BJ (cell line): ENCODE data around the gene CPLANE2. TPM values are rescaled to one million over a fixed set of nuclear protein-coding genes. Genes with fewer than 3 reads are reported as not detected.
A peak's percentile ranks its signal among the peaks of the same experiment; 100 is the strongest.
"Not testable (repeated sequence)": the region's sequence is repeated elsewhere in the genome, so short reads cannot be mapped to it uniquely, and the experiment has no call there.

Experiments used
- CTCF ChIA-PET: fragments of 350-600 bp; formaldehyde crosslinking; extraction: SDS; loops from one replicate; lab custom pipeline; 2021; ENCODE audit warnings: antibody characterized with exemption, inconsistent platforms; lab: Yijun Ruan, JAX
- POLR2A ChIA-PET: fragments of 300-600 bp; sonication (Branson Sonifier 250); formaldehyde crosslinking; extraction: SDS; loops from one replicate; lab custom pipeline; 2021; ENCODE audit warnings: antibody characterized with exemption; lab: Charles Lee
- DNase-seq: peaks from one replicate; pipeline ENCODE4 v3.0.0-alpha.2; 2011; ENCODE audit warnings: low read depth
- H3K27me3 ChIP-seq: 2 replicates; pipeline ENCODE4 v1.6.0; 2011; ENCODE audit warnings: low read length; ENCODE audit not compliant: control insufficient read depth, insufficient read depth
- H3K36me3 ChIP-seq: 2 replicates; pipeline ENCODE4 v1.5.1; 2011; ENCODE audit warnings: low read length; ENCODE audit not compliant: control insufficient read depth, insufficient read depth
- H3K4me3 ChIP-seq: 2 replicates; pipeline ENCODE4 v1.5.1; 2011; ENCODE audit warnings: low read depth, mild to moderate bottlenecking, control low read depth, low read length
- polyA plus RNA-seq: library from polyadenylated mRNA; depleted of rRNA; stranded (reverse); fragments of >200 nt; gene quantifications from 2 replicates; pipeline ENCODE4 v1.2.3, GENCODE V29; 2011
- TF ChIP-seq, protein P1 (sequence below): IDR thresholded peaks from 2 replicates; pipeline ENCODE4 v1.5.1; 2011; ENCODE audit warnings: low read depth, mild to moderate bottlenecking, control low read depth, inconsistent platforms, low read length, moderate library complexity; ENCODE audit not compliant: insufficient read depth

Gene CPLANE2
- polyA plus RNA-seq, 1 experiment: 8.3 TPM

GRCh38 chr1:16260814-16261213 is 23.8 kb upstream of the CPLANE2 start:
- ChIA-PET POLR2A (no interaction called here), CTCF (interaction anchor here (0.6 to 1.8 kb wide), 3 partner anchors 16 to 178 kb away, joined by 3 read pairs; no protein-coding TSS in a partner anchor)
- Histone ChIP-seq H3K4me3 (no peak overlapping the region), H3K27me3 (no peaks in the 10 kb centered on the region), H3K36me3 (no peaks in the 10 kb centered on the region; the same call in 1 of the 2 replicates)
- TF ChIP-seq, protein P1, sequence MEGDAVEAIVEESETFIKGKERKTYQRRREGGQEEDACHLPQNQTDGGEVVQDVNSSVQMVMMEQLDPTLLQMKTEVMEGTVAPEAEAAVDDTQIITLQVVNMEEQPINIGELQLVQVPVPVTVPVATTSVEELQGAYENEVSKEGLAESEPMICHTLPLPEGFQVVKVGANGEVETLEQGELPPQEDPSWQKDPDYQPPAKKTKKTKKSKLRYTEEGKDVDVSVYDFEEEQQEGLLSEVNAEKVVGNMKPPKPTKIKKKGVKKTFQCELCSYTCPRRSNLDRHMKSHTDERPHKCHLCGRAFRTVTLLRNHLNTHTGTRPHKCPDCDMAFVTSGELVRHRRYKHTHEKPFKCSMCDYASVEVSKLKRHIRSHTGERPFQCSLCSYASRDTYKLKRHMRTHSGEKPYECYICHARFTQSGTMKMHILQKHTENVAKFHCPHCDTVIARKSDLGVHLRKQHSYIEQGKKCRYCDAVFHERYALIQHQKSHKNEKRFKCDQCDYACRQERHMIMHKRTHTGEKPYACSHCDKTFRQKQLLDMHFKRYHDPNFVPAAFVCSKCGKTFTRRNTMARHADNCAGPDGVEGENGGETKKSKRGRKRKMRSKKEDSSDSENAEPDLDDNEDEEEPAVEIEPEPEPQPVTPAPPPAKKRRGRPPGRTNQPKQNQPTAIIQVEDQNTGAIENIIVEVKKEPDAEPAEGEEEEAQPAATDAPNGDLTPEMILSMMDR: no peak
- peak; percentile 37 for DNase-seq

DNA sequence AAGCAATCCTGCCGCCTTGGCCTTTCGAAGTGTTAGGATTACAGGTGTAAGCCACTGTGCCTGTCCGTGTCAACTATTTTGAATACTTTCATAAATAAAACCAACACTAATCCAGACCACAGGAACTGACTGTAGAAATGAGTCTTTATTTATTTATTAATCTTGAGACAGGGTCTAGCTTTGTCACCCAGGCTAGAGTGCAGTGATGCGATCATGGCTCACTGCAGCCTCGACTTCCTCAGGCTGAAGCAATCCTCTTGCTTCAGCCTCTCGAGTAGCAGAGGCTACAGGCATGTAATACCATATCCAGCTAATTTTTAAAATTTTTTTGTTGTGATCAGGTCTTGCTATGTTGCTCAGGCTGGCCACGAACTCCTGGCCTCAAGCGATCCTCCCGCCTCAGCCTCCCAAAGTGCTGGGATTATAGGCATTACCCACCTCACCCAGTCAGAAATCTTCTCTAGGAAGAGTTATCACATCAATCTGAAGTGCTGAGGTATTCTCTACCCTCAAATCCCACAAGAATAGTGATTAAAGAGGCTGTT is 21.7 kb upstream of the CPLANE2 start:
- DNase-seq: no peak
- TF ChIP-seq, protein P1: no peak
- H3K4me3 ChIP-seq: no peak overlapping the region
- ChIA-PET POLR2A (no interaction called here), CTCF (no interaction called here)
- H3K36me3 ChIP-seq: peaks cover 3% of the 10 kb centered on the region; the same call in 1 of the 2 replicates
- no peaks in the 10 kb centered on the region for H3K27me3 ChIP-seq

GRCh38 chr1:16257968-16258367 is 21.0 kb upstream of the CPLANE2 start:
- CTCF ChIA-PET: interaction anchor here (1.3 kb wide), 1 partner anchor 13 kb away, joined by 3 read pairs; no protein-coding TSS in a partner anchor
- POLR2A ChIA-PET: interaction anchor here (0.7 kb wide), 1 partner anchor 9 kb away, joined by 4 read pairs; no protein-coding TSS in a partner anchor

GRCh38 chr1:16257556-16257955 is 20.6 kb upstream of the CPLANE2 start:
- POLR2A ChIA-PET: interaction anchor here (0.7 kb wide), 1 partner anchor 9 kb away, joined by 4 read pairs; no protein-coding TSS in a partner anchor

More at GRCh38 chr1:16257968-16258367, 21.0 kb upstream of the CPLANE2 start:
- Histone ChIP-seq H3K4me3 (no peak overlapping the region), H3K36me3 (peaks cover 3% of the 10 kb centered on the region; the same call in 1 of the 2 replicates), H3K27me3 (no peaks in the 10 kb centered on the region)
- no peak for DNase-seq
- TF ChIP-seq, protein P1: no peak

DNA sequence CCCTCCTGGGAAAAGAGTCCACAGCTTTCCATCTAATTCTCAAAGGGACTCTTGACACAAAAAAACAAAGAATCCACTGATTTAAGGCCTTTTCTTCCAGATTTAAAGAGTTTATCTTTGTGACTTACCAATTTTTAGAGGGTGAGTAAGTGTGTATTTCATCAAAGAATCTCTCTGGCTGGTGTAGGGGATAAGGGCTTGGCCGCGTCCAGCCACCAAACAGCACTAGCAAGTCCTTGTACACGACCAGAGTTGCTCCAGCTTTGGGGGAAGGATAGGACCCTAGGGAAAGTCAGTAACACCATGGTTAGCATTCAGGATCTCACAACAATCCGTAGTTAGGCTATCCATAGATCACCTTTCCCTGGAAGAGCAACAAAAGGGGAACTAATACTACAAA is 19.5 kb upstream of the CPLANE2 start:
- CTCF ChIA-PET: no interaction called here
- Histone ChIP-seq H3K27me3 (no peaks in the 10 kb centered on the region), H3K36me3 (peaks cover 4% of the 10 kb centered on the region), H3K4me3 (no peak overlapping the region)
- POLR2A ChIA-PET: no interaction called here
- no peak for DNase-seq
- TF ChIP-seq, protein P1: no peak

More at GRCh38 chr1:16257556-16257955, 20.6 kb upstream of the CPLANE2 start:
- not testable (repeated sequence) for H3K36me3 ChIP-seq, H3K4me3 ChIP-seq, DNase-seq, H3K27me3 ChIP-seq
- CTCF ChIA-PET: interaction anchor here (1.3 kb wide), 1 partner anchor 13 kb away, joined by 3 read pairs; no protein-coding TSS in a partner anchor
